ENCODE measurements around the gene NBPF1. TPM values are rescaled to one million over a fixed set of nuclear protein-coding genes. Genes with fewer than 3 reads are reported as not detected.

The NBPF1 gene
- polyA plus RNA-seq, 1 experiment, result 36.6 TPM

Small RNAs within 50 kb of the gene (small RNA-seq; reads per million reads assigned to genes)
- gene RNU1-1 (ENCODE audit: insufficient read length, low read depth), result not detected
- not detected for gene RNU1-6P (ENCODE audit: insufficient read length, low read depth)

Other genes starting within 250 kb of the NBPF1 start
- 92.0 and 119 TPM in 2 replicates for gene SZRD1, start 246.3 kb downstream of the NBPF1 start, polyA plus RNA-seq (2011; rRNA removed)
- gene SPATA21, start 176.1 kb downstream of the NBPF1 start, polyA plus RNA-seq (2011; rRNA removed), result 0.04 TPM in 1 of 2 replicates, not detected in the other
- gene NECAP2, start 172.8 kb downstream of the NBPF1 start, polyA plus RNA-seq (2011; rRNA removed), result 108 and 111 TPM in 2 replicates
- under 0.01 TPM in 1 of 2 replicates, not detected in the other for gene RNU1-1, start 99.3 kb downstream of the NBPF1 start, polyA plus RNA-seq (2011; rRNA removed)
- under 0.01 TPM in 1 of 2 replicates, not detected in the other for gene RNU1-3, start 53.4 kb upstream of the NBPF1 start, polyA plus RNA-seq (2011; rRNA removed)
- under 0.01 TPM in 1 of 2 replicates, not detected in the other for gene RNU1-4, start 127.0 kb upstream of the NBPF1 start, polyA plus RNA-seq (2011; rRNA removed)